ENCODE data around the gene BCL2L2. TPM values are rescaled to one million over a fixed set of nuclear protein-coding genes. Genes with fewer than 3 reads are reported as not detected.

BCL2L2 gene
- total and polyA plus RNA-seq, 10 of the 15 experiments (the other 5 are each of a cell fraction or from before 2014, with no cell fraction given), result 1.4 to 14.7 (median 7.1) TPM

DNA sequence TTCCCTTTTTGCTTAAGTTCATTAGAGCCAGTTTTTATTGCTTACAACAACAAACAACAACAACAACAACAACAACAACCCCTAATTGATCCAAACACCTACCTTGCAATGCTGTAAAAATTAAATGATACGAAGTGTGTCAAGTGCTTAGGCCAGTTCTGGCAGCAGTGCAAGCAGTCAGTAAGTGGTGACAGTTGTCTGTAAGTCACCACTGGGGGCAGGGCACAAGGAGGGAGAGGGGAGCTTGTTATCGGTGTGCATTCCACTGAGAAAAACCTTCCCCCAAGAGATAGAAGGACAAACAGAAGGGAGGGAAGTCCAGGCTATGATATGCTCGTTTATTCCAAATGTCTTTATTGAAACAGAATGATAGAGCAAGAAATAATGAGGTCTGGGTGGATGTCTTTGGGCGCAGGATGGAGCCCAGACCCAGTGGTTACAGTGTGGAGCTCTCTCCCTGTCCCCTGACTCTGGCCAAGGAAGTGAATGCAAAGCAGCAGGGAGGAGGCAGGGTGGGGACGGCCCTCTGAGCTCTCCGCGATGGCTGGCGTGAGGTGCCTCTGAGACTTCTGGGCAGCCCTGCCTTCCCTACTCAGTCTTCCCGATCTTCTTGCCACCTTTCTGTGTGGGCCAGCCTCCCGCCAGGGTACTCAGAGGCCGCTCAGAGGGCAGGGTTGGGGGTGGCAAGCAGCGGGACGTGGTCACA, 39.5 kb downstream of the BCL2L2 start:
- intact Hi-C loops (cut with micrococcal nuclease; ENCODE audit: unreplicated experiment), result no loop called here
- ChIA-PET POLR2A (no interaction called here), RAD21 (ENCODE audit: unreplicated experiment) (interaction anchor here (1.4 kb wide), 1 partner anchor 19 kb away, joined by 3 read pairs; no protein-coding TSS in a partner anchor), SMC1A (ENCODE audit: uncharacterized antibody, unreplicated experiment) (interaction anchor here (0.7 to 1.2 kb wide), 2 partner anchors 12 to 23 kb away, joined by 3 read pairs; no protein-coding TSS in a partner anchor), CTCF (interaction anchor here (0.9 kb wide), 1 partner anchor 226 kb away, joined by 3 read pairs; no protein-coding TSS in a partner anchor)
- no peaks in the 10 kb centered on the region for H3K4me1 ChIP-seq (ENCODE audit: control insufficient read depth, insufficient read depth, low read length)
- H3K27me3 ChIP-seq (replicated peaks in 1 of 2; ENCODE audit: control insufficient read depth in 2 of 2, insufficient read depth in 2 of 2, low read length in 1 of 2), result no peaks in the 10 kb centered on the region; a peak in 2 of 4 replicates
- H3K27ac ChIP-seq (ENCODE audit: control insufficient read depth, insufficient read depth), result no peak overlapping the region
- no peak overlapping the region for H2AFZ ChIP-seq (ENCODE audit: control insufficient read depth, low read depth, low read length)
- H3K9me3 ChIP-seq (replicated peaks; ENCODE audit: control insufficient read depth, insufficient read depth, low read length), result no peaks in the 10 kb centered on the region
- H3K4me2 ChIP-seq (ENCODE audit: control insufficient read depth, insufficient read depth), result no peak overlapping the region
- 37% methylated on average over 13 of the region's 13 CpGs for WGBS (ENCODE audit: insufficient coverage, insufficient replicate concordance, low lambda C conversion rate, missing lambda C conversion rate)
- H4K20me1 ChIP-seq (ENCODE audit: control insufficient read depth, insufficient read depth), result no peaks in the 10 kb centered on the region
- BruUV-seq (replicated peaks), result no TSS peak
- DNase-seq (ENCODE audit: low read depth, low spot score) (no peak), FAIRE-seq (no peak), ATAC-seq (no peak)
- in situ Hi-C loops (cut with MboI), result no loop called here
- H3K9ac ChIP-seq (ENCODE audit: control insufficient read depth, insufficient read depth, low read length), result no peak overlapping the region
- H3K79me2 ChIP-seq (ENCODE audit: control insufficient read depth, insufficient read depth, low read length), result no peaks in the 10 kb centered on the region
- no peaks in the 10 kb centered on the region for H3K36me3 ChIP-seq (ENCODE audit: control insufficient read depth in 2 of 2, insufficient read depth in 2 of 2, low read length in 1 of 2)
- no peak overlapping the region for H3K4me3 ChIP-seq
- no peak for TF ChIP-seq HCFC1 (IDR thresholded peaks at IDR 0.05; ENCODE audit: low read length)
- TF ChIP-seq BCLAF1 (IDR thresholded peaks at IDR 0.05), result no peak
- no peak for TF ChIP-seq ZBTB33 (IDR thresholded peaks at IDR 0.05)
- TF ChIP-seq ZBTB4 (CRISPR knock-in tag; IDR thresholded peaks at IDR 0.05), result no peak
- TF ChIP-seq POU2F2 (IDR thresholded peaks at IDR 0.05; ENCODE audit: borderline replicate concordance, low read depth, low read length), result no peak
- TF ChIP-seq PML (IDR thresholded peaks at IDR 0.05; ENCODE audit: low read length), result no peak
- no peak for TF ChIP-seq CHD4 (IDR thresholded peaks at IDR 0.05)
- no peak for TF ChIP-seq RELB (IDR thresholded peaks at IDR 0.05; ENCODE audit: low read depth)
- TF ChIP-seq SRF (IDR thresholded peaks at IDR 0.05; ENCODE audit: low read depth in 2 of 2, low read length in 2 of 2), result no peak
- no peak for TF ChIP-seq MTA2 (IDR thresholded peaks at IDR 0.05; ENCODE audit: low read depth)
- no peak for TF ChIP-seq ZNF384 (IDR thresholded peaks at IDR 0.05; ENCODE audit: borderline replicate concordance, low read depth, low read length)
- no peak for TF ChIP-seq SIX5 (IDR thresholded peaks at IDR 0.05; ENCODE audit: low read depth, low read length, severe bottlenecking)
- TF ChIP-seq SP1 (IDR thresholded peaks at IDR 0.05; ENCODE audit: low read depth, low read length), result no peak
- no peak for TF ChIP-seq ZSCAN29 (IDR thresholded peaks at IDR 0.05)
- TF ChIP-seq TAF1 (IDR thresholded peaks at IDR 0.05; ENCODE audit: borderline replicate concordance, low read depth, low read length), result no peak

Measured in GM12878 (cell line).